Adrenal gland (tissue), 12 donors: ENCODE results near the gene CDX2. TPM values are rescaled to one million over a fixed set of nuclear protein-coding genes. Genes with fewer than 3 reads are reported as not detected.

Experiments
- DNase-seq, 7 donors: peaks; one replicate each; pipeline ENCODE4 v3.0.0-alpha.2; 2019 to 2020
- H3K27ac ChIP-seq, 5 donors: fragments of 200-600 bp; sonication (generic) in 4 of 5; 1 replicate in 3 of 5; 2 replicates in 2 of 5; pipeline versions ENCODE4 v1.5.1 to v1.8.0; 2016 to 2020; ENCODE audit warnings: mild to moderate bottlenecking in 1 of 5
- H3K27me3 ChIP-seq: fragments of 200-600 bp; 2 replicates; pipeline ENCODE4 v1.8.0; 2021
- H3K36me3 ChIP-seq, 2 donors: fragments of 200-600 bp; replicated peaks in 1 of 2; 1 replicate in 1 of 2; 2 replicates in 1 of 2; pipeline versions ENCODE4 v1.5.1 to v1.8.0; 2018 to 2022
- H3K4me1 ChIP-seq, 2 donors: fragments of 200-600 bp; replicated peaks in 1 of 2; 1 replicate in 1 of 2; 2 replicates in 1 of 2; pipeline versions ENCODE4 v1.5.1 to v1.8.0; 2018 to 2021
- H3K4me3 ChIP-seq, 4 donors: fragments of 200-600 bp; sonication (generic) in 3 of 4; one replicate each; pipeline ENCODE4 v1.5.1; 2016 to 2018
- H3K9me3 ChIP-seq, 3 donors: fragments of 200-600 bp; sonication (generic) in 1 of 3; replicated peaks in 1 of 3; 1 replicate in 2 of 3; 2 replicates in 1 of 3; pipeline versions ENCODE4 v1.5.1 to v1.8.0; 2016 to 2021
- POLR2A ChIP-seq, 2 donors: fragments of 450-650 bp; IDR thresholded peaks; one replicate each; pipeline ENCODE4 v1.6.1; 2017; ENCODE audit warnings: antibody characterized with exemption in 2 of 2, mild to moderate bottlenecking in 2 of 2, moderate library complexity in 1 of 2
- WGBS, 4 donors: extraction: QIAGEN DNeasy Blood & Tissue Kit in 2 of 4; methylation state at CpG; one replicate each; pipeline versions ENCODE4 v1.1.5 to v1.1.7; 2013 to 2017; 5-methylcytosine and 5-hydroxymethylcytosine counted together
- intact Hi-C, 2 donors: fragments of 100-400 bp; cut with DNase I; formaldehyde crosslinking; loops; one replicate each; pipeline versions ENCODE4 v1.14.1 to v1.15.0; 2022 to 2023
- polyA plus RNA-seq, 3 donors: library from polyadenylated mRNA; stranded (reverse); fragments of 200-250 nt in 2 of 3; fragments of 350-450 nt in 1 of 3; fragmentation: Illumina TruSeq in 1 of 3; extraction: RNeasy Lipid Tissue Mini Kit (QIAGEN cat#74804) in 1 of 3; gene quantifications; one replicate each; pipeline ENCODE4 v1.2.3, GENCODE V29; 2013 to 2014
- total RNA-seq, 9 donors: library from RNA; depleted of rRNA in 4 of 9; stranded (reverse); fragments of >200 nt in 4 of 9; fragments of 120-200 nt in 1 of 9; fragmentation: NEBNext Ultra II Directional in 1 of 9; extraction: Animal tissue kit (Norgen Biotek cat#: 25700) in 1 of 9; gene quantifications; one replicate each; pipeline versions ENCODE4 v1.1.0 to v1.2.4, GENCODE V29; 2013 to 2023
- TF ChIP-seq, protein P1 (sequence below), 6 experiments: fragments of 450-650 bp in 4 of 6; fragments of 200-600 bp in 2 of 6; sonication (generic) in 1 of 6; IDR thresholded peaks; 1 replicate in 5 of 6; 2 replicates in 1 of 6; pipeline versions ENCODE4 v1.5.1 to v1.8.0; 2016 to 2021; ENCODE audit warnings: antibody characterized with exemption in 6 of 6, mild to moderate bottlenecking in 2 of 6, moderate library complexity in 1 of 6
- donor health status: healthy with polysubstance abuse.
- donor health status: Bipolar disorder and iron deficiency.
- donor health status: DM: yes; HTN: yes; CAD: no.
- donor health status: DM: no; HTN: no; CAD: no.
- donor health status: DM: no; HTN: no; CAD: no.
- donor health status: DM: yes; HTN: yes; CAD: no.

Gene CDX2
- total and polyA plus RNA-seq, 12 donors: 0.08 to 0.14 TPM; not detected in 10

DNA sequence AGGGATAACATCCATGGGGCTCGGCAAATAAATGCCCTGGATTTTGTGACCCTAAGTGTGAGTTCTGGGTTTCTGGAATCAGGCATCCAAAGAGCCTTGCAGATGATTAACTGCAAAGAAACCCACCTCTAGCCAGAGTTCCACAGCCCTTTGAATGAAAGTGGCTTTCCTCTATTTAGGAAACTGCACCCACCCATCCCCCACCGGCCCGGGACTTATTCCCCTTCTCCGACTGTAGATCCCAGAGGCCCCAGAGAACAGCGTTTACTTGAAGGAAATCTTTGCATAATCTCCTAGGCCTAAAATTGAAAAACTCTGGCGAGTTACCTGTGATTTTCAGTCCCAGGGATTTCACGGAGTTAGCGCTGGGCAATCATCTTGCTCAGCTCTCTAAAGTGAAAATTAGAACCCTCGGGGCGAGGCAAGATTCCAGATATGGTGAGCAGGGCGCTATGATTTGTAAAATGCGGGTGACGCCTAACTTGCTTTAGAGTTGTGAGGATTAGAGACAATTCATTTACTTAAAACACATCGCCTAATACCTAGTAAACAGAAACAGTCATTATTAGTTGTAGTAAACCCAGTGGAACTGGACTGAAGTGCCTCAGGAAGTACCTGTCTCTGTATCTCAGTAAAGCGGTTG lies 10.0 kb upstream of the CDX2 start:
- intact Hi-C loops: no loop called here
- no peaks in the 10 kb centered on the region for H3K9me3 ChIP-seq
- H3K27ac ChIP-seq: no peak overlapping the region
- TF ChIP-seq, protein P1, sequence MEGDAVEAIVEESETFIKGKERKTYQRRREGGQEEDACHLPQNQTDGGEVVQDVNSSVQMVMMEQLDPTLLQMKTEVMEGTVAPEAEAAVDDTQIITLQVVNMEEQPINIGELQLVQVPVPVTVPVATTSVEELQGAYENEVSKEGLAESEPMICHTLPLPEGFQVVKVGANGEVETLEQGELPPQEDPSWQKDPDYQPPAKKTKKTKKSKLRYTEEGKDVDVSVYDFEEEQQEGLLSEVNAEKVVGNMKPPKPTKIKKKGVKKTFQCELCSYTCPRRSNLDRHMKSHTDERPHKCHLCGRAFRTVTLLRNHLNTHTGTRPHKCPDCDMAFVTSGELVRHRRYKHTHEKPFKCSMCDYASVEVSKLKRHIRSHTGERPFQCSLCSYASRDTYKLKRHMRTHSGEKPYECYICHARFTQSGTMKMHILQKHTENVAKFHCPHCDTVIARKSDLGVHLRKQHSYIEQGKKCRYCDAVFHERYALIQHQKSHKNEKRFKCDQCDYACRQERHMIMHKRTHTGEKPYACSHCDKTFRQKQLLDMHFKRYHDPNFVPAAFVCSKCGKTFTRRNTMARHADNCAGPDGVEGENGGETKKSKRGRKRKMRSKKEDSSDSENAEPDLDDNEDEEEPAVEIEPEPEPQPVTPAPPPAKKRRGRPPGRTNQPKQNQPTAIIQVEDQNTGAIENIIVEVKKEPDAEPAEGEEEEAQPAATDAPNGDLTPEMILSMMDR (IDR thresholded peaks at IDR 0.05): no peak
- TF ChIP-seq POLR2A (IDR thresholded peaks at IDR 0.05): no peak
- H3K36me3 ChIP-seq: no peaks in the 10 kb centered on the region
- H3K4me1 ChIP-seq: no peaks in the 10 kb centered on the region
- H3K27me3 ChIP-seq: peaks cover 90% of the 10 kb centered on the region
- H3K4me3 ChIP-seq: no peak overlapping the region
- DNase-seq: no peak
- 6 to 14% (median 13%) methylated on average over 13 to 15 of the region's 15 CpGs for WGBS, 4 donors

DNA sequence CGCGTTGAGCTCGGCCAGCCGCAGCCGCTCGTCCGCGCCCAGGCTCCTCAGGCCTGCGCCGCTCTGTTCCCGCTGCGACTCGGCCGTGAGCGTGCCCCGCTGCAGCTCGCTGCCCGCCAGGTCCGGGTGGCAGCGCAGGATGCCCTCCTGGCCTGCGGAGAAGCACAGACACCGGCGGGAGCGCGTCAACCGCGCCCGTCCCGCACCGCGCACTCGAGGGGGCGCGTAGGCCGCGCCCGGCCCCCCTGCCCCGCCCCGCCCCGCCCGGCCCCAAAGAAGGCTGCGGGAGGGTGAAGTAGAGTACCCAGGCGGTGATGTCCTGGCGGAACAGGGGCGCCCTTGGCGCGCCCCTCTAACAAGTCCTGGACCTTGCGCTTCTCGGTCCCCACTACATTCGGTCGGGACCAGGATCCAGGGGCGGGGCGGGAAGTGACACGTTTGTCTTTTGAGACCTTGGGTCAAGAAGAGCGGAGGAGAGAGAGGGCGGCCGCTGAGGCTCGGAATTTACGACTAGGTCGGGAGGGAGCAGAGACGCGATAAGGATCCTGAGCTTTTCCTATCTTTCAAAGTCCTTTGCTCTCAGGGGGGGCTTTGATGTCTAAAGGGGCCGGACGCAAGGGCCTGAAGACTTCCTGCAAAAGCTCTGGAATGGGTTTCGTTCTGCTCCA lies 9.3 kb upstream of the CDX2 start:
- intact Hi-C loops: no loop called here
- Histone ChIP-seq H3K36me3 (no peaks in the 10 kb centered on the region), H3K9me3 (no peaks in the 10 kb centered on the region), H3K27me3 (peaks cover 91% of the 10 kb centered on the region), H3K4me3 (no peak overlapping the region), H3K4me1 (no peaks in the 10 kb centered on the region), H3K27ac (no peak overlapping the region)
- 0 to 5% (median 2%) methylated on average over 19 to 65 of the region's 65 CpGs for WGBS, 4 donors
- TF ChIP-seq, protein P1 (IDR thresholded peaks at IDR 0.05): no peak
- no peak for TF ChIP-seq POLR2A (IDR thresholded peaks at IDR 0.05)
- no peak for DNase-seq

DNA sequence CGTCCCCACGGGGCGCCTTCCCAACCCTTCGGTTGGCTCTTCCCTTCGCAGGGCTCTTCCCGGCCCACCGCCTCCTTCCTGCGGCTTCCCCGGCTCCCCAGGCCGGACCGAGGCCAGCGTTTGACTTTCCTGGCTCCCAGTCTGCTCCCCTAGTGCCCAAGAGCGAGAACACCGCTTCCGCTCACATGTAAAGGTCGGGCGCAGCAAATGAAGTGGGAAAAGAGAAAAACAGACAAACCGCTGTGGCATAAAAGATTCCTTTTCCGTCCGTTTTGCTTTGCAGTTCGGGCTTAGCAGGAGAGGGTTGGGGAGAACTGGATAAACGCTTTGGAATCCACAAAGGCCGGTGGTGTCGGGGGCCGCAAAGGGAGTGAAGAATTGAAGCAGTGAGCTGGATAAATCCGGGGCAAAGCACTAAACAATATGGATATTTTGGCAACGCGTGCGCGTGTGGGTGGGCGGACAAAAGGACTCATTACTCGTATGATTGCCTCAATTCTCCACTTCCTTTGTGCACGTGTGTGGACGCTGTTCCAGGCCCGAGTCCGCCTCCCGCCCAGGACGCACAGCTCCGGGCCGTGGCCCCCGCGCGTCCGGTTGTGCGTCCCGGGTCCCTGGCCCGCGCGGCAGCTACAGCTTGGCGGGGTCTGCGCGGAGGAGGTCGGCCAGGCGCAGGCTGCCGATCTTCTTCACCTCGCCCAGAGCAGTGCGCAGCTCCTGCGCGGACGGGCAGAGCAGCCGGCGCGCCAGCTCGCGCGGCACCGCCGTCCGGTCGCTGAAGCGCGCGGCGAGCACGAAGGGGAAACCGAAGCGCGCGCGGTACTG lies 8.6 kb upstream of the CDX2 start:
- no peak overlapping the region for H3K27ac ChIP-seq
- no peaks in the 10 kb centered on the region for H3K9me3 ChIP-seq
- TF ChIP-seq, protein P1 (IDR thresholded peaks at IDR 0.05): no peak
- no peak for TF ChIP-seq POLR2A (IDR thresholded peaks at IDR 0.05)
- intact Hi-C loops: no loop called here
- peaks cover 84% of the 10 kb centered on the region for H3K27me3 ChIP-seq
- no peaks in the 10 kb centered on the region for H3K36me3 ChIP-seq
- no peaks in the 10 kb centered on the region for H3K4me1 ChIP-seq
- H3K4me3 ChIP-seq: no peak overlapping the region
- 1 to 4% (median 2%) methylated on average over 32 to 80 of the region's 80 CpGs for WGBS, 4 donors
- no peak for DNase-seq

DNA sequence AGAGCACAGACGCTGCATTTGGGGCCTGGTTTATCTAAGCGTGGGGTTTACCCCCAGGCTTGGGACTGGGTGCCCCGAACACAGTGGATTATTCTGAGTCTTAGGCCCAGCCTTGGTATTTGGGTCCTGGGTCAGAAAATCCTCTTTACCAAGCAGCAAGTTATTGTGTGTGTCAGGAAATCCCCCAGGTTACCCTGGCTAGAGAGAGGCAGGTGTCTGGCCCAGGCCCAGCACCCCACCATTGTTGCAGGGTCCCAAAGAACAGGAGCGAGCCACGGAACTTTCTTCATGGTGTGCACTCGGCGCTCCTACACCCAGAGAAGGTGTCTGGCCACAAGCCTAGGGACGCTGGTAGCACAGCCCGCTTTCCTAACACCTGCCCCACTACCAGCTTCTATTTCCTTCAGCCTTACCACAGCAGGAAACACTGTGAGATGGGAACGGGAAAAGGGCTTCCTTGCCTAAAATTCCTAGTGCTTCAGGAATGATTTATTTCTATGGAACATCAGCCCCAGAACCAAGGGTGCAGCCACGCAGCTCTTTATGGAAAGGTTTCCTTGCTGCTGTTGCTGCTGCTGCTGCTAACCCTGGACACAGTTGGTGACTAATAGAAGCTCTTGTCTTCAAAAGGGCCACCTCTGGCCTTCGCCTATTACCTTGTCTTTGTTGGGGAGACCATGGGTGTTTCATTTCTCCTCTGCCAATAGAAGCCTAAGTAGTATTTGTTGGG lies 7.4 kb upstream of the CDX2 start:
- Histone ChIP-seq H3K4me3 (no peak overlapping the region), H3K4me1 (no peaks in the 10 kb centered on the region), H3K36me3 (no peaks in the 10 kb centered on the region), H3K27ac (no peak overlapping the region), H3K9me3 (no peaks in the 10 kb centered on the region), H3K27me3 (peaks cover 84% of the 10 kb centered on the region)
- intact Hi-C loops: no loop called here
- no peak for TF ChIP-seq POLR2A (IDR thresholded peaks at IDR 0.05)
- TF ChIP-seq, protein P1 (IDR thresholded peaks at IDR 0.05): no peak
- 15 to 24% (median 17%) methylated on average over 12 of the region's 12 CpGs for WGBS, 4 donors
- DNase-seq: no peak
